Peyer's patch (tissue), 4 donors: ENCODE measurements around the gene PMPCA.

Experiments
- CTCF ChIP-seq, 6 experiments: fragments of 450-650 bp in 4 of 6; fragments of 200-600 bp in 2 of 6; sonication (generic) in 1 of 6; IDR thresholded peaks; one replicate each; pipeline ENCODE4 v1.5.1; 2017 to 2019; ENCODE audit warnings: antibody characterized with exemption in 6 of 6, mild to moderate bottlenecking in 3 of 6, moderate library complexity in 1 of 6
- POLR2A ChIP-seq, 2 donors: fragments of 450-650 bp; IDR thresholded peaks; one replicate each; pipeline ENCODE4 v1.5.1; 2017; ENCODE audit warnings: antibody characterized with exemption in 2 of 2, mild to moderate bottlenecking in 2 of 2, moderate library complexity in 2 of 2

- TF ChIP-seq CTCF (IDR thresholded peaks at IDR 0.05) (no peak), POLR2A (IDR thresholded peaks at IDR 0.05) (no peak)
Measured at GRCh38 chr9:136376457-136376856, 34.0 kb upstream of the PMPCA start.
